Neural progenitor cell (in vitro differentiated cells): ENCODE data around the gene CD300A. TPM values are rescaled to one million over a fixed set of nuclear protein-coding genes. Genes with fewer than 3 reads are reported as not detected.

Experiments used
- DNase-seq: peaks from one replicate; pipeline ENCODE4 v3.0.0-alpha.2; 2016; ENCODE audit warnings: low spot score
- H2AFZ ChIP-seq: fragments of 200-600 bp; sonication (generic); replicated peaks from 2 replicates; pipeline ENCODE4 v1.6.1; 2016; ENCODE audit warnings: antibody characterized with exemption
- H3F3A ChIP-seq: fragments of 200-600 bp; sonication (generic); 2 replicates; pipeline ENCODE4 v1.6.1; 2016; ENCODE audit warnings: antibody characterized with exemption, low read depth
- H3K27ac ChIP-seq: fragments of 200-600 bp; sonication (generic); 2 replicates; pipeline ENCODE4 v1.5.1; 2016; ENCODE audit warnings: mild to moderate bottlenecking
- H3K27me3 ChIP-seq: fragments of 200-600 bp; sonication (generic); 2 replicates; pipeline ENCODE4 v1.6.1; 2016; ENCODE audit warnings: mild to moderate bottlenecking, moderate library complexity
- H3K36me3 ChIP-seq: fragments of 200-600 bp; sonication (generic); 2 replicates; pipeline ENCODE4 v1.5.1; 2016
- H3K4me1 ChIP-seq: fragments of 200-600 bp; sonication (generic); 2 replicates; pipeline ENCODE4 v1.6.1; 2016; ENCODE audit warnings: mixed run types
- H3K4me2 ChIP-seq: fragments of 200-600 bp; sonication (generic); 2 replicates; pipeline ENCODE4 v1.6.1; 2016
- H3K4me3 ChIP-seq: fragments of 200-600 bp; sonication (generic); 2 replicates; pipeline ENCODE4 v1.5.1; 2016
- H3K79me2 ChIP-seq: fragments of 200-600 bp; sonication (generic); 2 replicates; pipeline ENCODE4 v1.6.1; 2016; ENCODE audit warnings: low read depth
- H3K9ac ChIP-seq: fragments of 200-600 bp; sonication (generic); 2 replicates; pipeline ENCODE4 v1.6.1; 2016
- H3K9me3 ChIP-seq: fragments of 200-600 bp; sonication (generic); 2 replicates; pipeline ENCODE4 v1.5.1; 2016; ENCODE audit warnings: low read depth
- H4K20me1 ChIP-seq: fragments of 200-600 bp; sonication (generic); 2 replicates; pipeline ENCODE4 v1.6.1; 2016; ENCODE audit warnings: low read depth
- H3K27ac Mint-ChIP-seq: 3 replicates; pipeline ENCODE4 v1.8.0; 2021; ENCODE audit warnings: mixed read lengths
- H3K27me3 Mint-ChIP-seq: 2 replicates; pipeline ENCODE4 v1.8.0; 2022; ENCODE audit warnings: low read depth, mild to moderate bottlenecking, inconsistent platforms, moderate library complexity, mixed read lengths; ENCODE audit not compliant: insufficient read depth
- H3K36me3 Mint-ChIP-seq: 3 replicates; pipeline ENCODE4 v1.8.0; 2021; ENCODE audit warnings: mixed read lengths
- H3K4me1 Mint-ChIP-seq: 3 replicates; pipeline ENCODE4 v1.8.0; 2021; ENCODE audit warnings: mixed read lengths
- H3K4me3 Mint-ChIP-seq: 3 replicates; pipeline ENCODE4 v1.8.0; 2021; ENCODE audit warnings: mild to moderate bottlenecking, moderate library complexity, mixed read lengths
- H3K9me3 Mint-ChIP-seq: 3 replicates; pipeline ENCODE4 v1.8.0; 2020; ENCODE audit warnings: mixed read lengths
- EZH2 ChIP-seq: fragments of 200-600 bp; sonication (generic); IDR thresholded peaks from 2 replicates; pipeline ENCODE4 v1.6.1; 2017; ENCODE audit warnings: antibody characterized with exemption, mild to moderate bottlenecking, moderate library complexity
- EZH2phosphoT487 ChIP-seq: fragments of 200-600 bp; sonication (generic); IDR thresholded peaks from 2 replicates; pipeline ENCODE4 v1.6.1; 2017; ENCODE audit warnings: antibody characterized with exemption
- total RNA-seq: library from RNA; depleted of rRNA; stranded (reverse); fragments of >200 nt; gene quantifications from 2 replicates; pipeline ENCODE4 v1.2.3, GENCODE V29; 2015; ENCODE audit warnings: low replicate concordance
- TF ChIP-seq, protein P1 (sequence below): fragments of 200-600 bp; sonication (generic); IDR thresholded peaks from 2 replicates; pipeline ENCODE4 v1.5.1; 2017; ENCODE audit warnings: antibody characterized with exemption, mild to moderate bottlenecking

The CD300A gene
- total RNA-seq, 1 donor from 2014 or later, result not detected

DNA sequence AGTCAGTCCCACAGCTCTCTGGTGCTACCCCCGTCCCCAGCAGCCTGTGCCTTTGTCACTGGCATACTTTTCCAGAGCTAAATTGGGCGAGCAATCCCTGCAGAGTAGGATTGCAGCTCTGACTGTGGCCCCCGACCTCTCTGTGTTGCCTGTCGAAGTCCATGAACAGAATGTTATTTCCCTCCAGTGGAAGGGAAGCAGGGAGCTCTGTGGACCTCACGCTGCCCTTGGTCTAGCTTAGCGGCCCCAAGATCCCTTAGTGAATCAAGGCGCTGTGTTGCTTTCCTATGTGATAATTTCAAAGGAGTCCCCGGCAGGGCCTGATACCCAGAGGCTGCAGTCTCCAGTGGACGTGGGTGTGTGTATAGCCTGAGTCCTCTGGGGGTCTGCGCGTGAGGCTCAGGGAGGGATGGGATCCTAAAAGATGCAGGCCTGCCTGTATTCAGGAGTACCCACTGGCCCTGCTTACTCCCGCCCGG is 15.5 kb upstream of the CD300A start:
- no peaks in the 10 kb centered on the region for H3K9me3 Mint-ChIP-seq
- peaks cover 47% of the 10 kb centered on the region for H3K4me1 Mint-ChIP-seq
- Histone ChIP-seq H3F3A (peaks cover 35% of the 10 kb centered on the region), H3K27me3 (peaks cover 26% of the 10 kb centered on the region), H2AFZ (no peak overlapping the region), H3K4me3 (no peak overlapping the region), H3K36me3 (no peaks in the 10 kb centered on the region), H3K27ac (no peak overlapping the region), H3K9ac (no peak overlapping the region), H3K4me1 (peaks cover 27% of the 10 kb centered on the region), H4K20me1 (peaks cover 8% of the 10 kb centered on the region), H3K4me2 (no peak overlapping the region), H3K79me2 (no peaks in the 10 kb centered on the region), H3K9me3 (no peaks in the 10 kb centered on the region)
- TF ChIP-seq EZH2phosphoT487, result no peak
- TF ChIP-seq, protein P1, sequence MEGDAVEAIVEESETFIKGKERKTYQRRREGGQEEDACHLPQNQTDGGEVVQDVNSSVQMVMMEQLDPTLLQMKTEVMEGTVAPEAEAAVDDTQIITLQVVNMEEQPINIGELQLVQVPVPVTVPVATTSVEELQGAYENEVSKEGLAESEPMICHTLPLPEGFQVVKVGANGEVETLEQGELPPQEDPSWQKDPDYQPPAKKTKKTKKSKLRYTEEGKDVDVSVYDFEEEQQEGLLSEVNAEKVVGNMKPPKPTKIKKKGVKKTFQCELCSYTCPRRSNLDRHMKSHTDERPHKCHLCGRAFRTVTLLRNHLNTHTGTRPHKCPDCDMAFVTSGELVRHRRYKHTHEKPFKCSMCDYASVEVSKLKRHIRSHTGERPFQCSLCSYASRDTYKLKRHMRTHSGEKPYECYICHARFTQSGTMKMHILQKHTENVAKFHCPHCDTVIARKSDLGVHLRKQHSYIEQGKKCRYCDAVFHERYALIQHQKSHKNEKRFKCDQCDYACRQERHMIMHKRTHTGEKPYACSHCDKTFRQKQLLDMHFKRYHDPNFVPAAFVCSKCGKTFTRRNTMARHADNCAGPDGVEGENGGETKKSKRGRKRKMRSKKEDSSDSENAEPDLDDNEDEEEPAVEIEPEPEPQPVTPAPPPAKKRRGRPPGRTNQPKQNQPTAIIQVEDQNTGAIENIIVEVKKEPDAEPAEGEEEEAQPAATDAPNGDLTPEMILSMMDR, result no peak
- no peak for TF ChIP-seq EZH2
- no peaks in the 10 kb centered on the region for H3K36me3 Mint-ChIP-seq
- H3K4me3 Mint-ChIP-seq, result no peak overlapping the region
- no peak overlapping the region for H3K27ac Mint-ChIP-seq
- H3K27me3 Mint-ChIP-seq, result peaks cover 28% of the 10 kb centered on the region
- no peak for DNase-seq

DNA sequence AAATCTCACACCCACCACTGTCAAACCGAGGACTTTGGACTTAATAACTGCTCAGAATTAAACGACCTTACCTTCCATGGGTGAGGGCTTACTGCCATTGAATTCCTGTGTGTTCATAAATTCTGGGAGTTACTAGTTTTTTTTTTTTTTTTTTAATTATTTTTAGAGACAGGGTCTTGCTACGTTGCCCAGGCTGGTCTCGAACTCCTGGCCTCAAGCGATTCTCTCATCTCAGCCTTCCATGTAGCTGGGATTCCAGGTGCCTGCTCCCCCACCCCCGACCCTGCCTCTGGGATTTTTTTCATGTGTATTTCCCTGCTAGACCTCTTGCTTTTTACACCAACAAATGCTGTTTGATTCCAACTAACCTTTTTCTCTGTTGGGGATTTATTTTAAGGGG is 14.9 kb upstream of the CD300A start:
- H3K36me3 ChIP-seq, result no peaks in the 10 kb centered on the region
- H3K4me2 ChIP-seq, result no peak overlapping the region
- peaks cover 26% of the 10 kb centered on the region for H3K27me3 ChIP-seq
- H3K9ac ChIP-seq, result no peak overlapping the region
- no peak for DNase-seq
- no peak overlapping the region for H2AFZ ChIP-seq
- Mint-ChIP-seq H3K9me3 (no peaks in the 10 kb centered on the region), H3K36me3 (no peaks in the 10 kb centered on the region), H3K27me3 (peaks cover 28% of the 10 kb centered on the region), H3K27ac (no peak overlapping the region), H3K4me1 (peaks cover 51% of the 10 kb centered on the region), H3K4me3 (no peak overlapping the region)
- H4K20me1 ChIP-seq, result peaks cover 8% of the 10 kb centered on the region
- no peaks in the 10 kb centered on the region for H3K79me2 ChIP-seq
- H3K4me1 ChIP-seq, result peaks cover 27% of the 10 kb centered on the region
- H3K4me3 ChIP-seq, result no peak overlapping the region
- H3F3A ChIP-seq, result peaks cover 38% of the 10 kb centered on the region
- TF ChIP-seq EZH2, result no peak
- TF ChIP-seq, protein P1, result no peak
- no peak for TF ChIP-seq EZH2phosphoT487
- no peaks in the 10 kb centered on the region for H3K9me3 ChIP-seq
- H3K27ac ChIP-seq, result no peak overlapping the region

DNA sequence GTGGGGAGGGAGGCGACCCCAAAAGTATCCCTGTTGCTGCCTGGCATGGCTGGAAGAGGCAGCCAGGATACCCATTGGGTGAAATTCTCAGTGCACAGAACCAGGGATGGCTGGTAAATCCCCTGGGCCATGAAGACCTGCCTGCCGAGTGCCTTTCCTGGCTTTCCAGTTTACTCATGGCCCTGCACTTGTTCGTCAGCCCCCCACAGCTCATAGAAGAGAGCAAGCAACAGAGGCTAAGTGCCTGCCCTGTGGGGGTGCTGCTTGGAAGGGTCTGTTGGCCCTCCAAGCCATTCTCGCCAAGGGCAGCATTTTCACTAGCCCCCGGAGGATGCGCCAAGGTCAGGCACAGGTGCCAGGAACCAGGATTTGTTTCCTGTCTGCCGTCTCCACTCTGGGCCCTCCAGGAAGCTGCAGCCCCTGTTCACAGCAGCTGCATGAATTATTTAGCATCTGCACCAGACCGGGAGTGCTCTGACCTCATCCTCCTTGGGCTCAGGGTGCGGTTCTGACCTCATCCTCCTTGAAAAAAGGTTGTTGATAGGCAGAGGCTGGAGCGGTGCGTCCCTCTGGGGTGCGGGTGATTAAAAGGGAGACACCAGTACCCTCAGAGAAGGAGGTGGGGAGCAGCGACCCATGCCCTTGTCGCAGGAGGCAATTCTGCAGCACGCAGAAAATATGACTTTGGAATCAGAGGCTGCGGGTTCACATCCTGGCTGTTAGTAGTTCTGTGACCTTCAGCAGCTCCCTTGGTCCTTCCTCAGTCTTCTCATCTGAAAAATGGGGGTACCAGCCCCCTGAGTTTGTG is 14.2 kb upstream of the CD300A start:
- peak overlapping the region; percentile 76 for H3K4me3 Mint-ChIP-seq
- H3K27ac Mint-ChIP-seq, result peak overlapping the region; percentile 53
- peaks cover 57% of the 10 kb centered on the region for H3K4me1 Mint-ChIP-seq
- no peak for DNase-seq
- H4K20me1 ChIP-seq, result peaks cover 8% of the 10 kb centered on the region
- no peak overlapping the region for H3K9ac ChIP-seq
- H3K36me3 ChIP-seq, result no peaks in the 10 kb centered on the region
- H3K4me3 ChIP-seq, result no peak overlapping the region
- no peaks in the 10 kb centered on the region for H3K9me3 Mint-ChIP-seq
- H3K36me3 Mint-ChIP-seq, result no peaks in the 10 kb centered on the region
- H3K4me1 ChIP-seq, result peaks cover 28% of the 10 kb centered on the region
- peaks cover 28% of the 10 kb centered on the region for H3K27me3 Mint-ChIP-seq
- no peak overlapping the region for H2AFZ ChIP-seq
- H3K4me2 ChIP-seq, result no peak overlapping the region
- H3K27me3 ChIP-seq, result peaks cover 26% of the 10 kb centered on the region
- TF ChIP-seq EZH2phosphoT487, result no peak
- TF ChIP-seq EZH2, result no peak
- TF ChIP-seq, protein P1, result no peak
- no peak overlapping the region for H3K27ac ChIP-seq
- H3K79me2 ChIP-seq, result no peaks in the 10 kb centered on the region
- no peaks in the 10 kb centered on the region for H3K9me3 ChIP-seq
- peaks cover 38% of the 10 kb centered on the region for H3F3A ChIP-seq
